Effector memory CD4-positive, alpha-beta T cell (primary cell): ENCODE results near the gene ARHGEF37.
"Not testable (repeated sequence)": the region's sequence is repeated elsewhere in the genome, so short reads cannot be mapped to it uniquely, and the experiment has no call there.

ENCODE experiments used
- DNase-seq, 3 donors: peaks; one replicate each; pipeline ENCODE4 v3.0.0-alpha.2; 2020
- H3K27ac ChIP-seq: 2 replicates; pipeline ENCODE4 v1.7.0; 2013; ENCODE audit warnings: mild to moderate bottlenecking, low read length, moderate library complexity; ENCODE audit not compliant: insufficient read depth, poor library complexity, severe bottlenecking
- H3K27me3 ChIP-seq: replicated peaks from 2 replicates; pipeline ENCODE4 v1.7.0; 2013; ENCODE audit warnings: mild to moderate bottlenecking, low read length; ENCODE audit not compliant: insufficient read depth, control insufficient read depth, poor library complexity, severe bottlenecking
- H3K36me3 ChIP-seq: 2 replicates; pipeline ENCODE4 v1.7.0; 2013; ENCODE audit warnings: mild to moderate bottlenecking, low read length, moderate library complexity; ENCODE audit not compliant: control insufficient read depth, insufficient read depth
- H3K4me1 ChIP-seq: 2 replicates; pipeline ENCODE4 v1.7.0; 2013; ENCODE audit warnings: low read length, mild to moderate bottlenecking; ENCODE audit not compliant: control insufficient read depth, insufficient read depth, poor library complexity, severe bottlenecking
- H3K4me3 ChIP-seq: 2 replicates; pipeline ENCODE4 v1.7.0; 2013; ENCODE audit warnings: low read length, low read depth, mild to moderate bottlenecking; ENCODE audit not compliant: insufficient read depth, poor library complexity, severe bottlenecking
- H3K9me3 ChIP-seq: 2 replicates; pipeline ENCODE4 v1.7.0; 2013; ENCODE audit warnings: mild to moderate bottlenecking, low read length, moderate library complexity; ENCODE audit not compliant: control insufficient read depth

Gene ARHGEF37

DNA sequence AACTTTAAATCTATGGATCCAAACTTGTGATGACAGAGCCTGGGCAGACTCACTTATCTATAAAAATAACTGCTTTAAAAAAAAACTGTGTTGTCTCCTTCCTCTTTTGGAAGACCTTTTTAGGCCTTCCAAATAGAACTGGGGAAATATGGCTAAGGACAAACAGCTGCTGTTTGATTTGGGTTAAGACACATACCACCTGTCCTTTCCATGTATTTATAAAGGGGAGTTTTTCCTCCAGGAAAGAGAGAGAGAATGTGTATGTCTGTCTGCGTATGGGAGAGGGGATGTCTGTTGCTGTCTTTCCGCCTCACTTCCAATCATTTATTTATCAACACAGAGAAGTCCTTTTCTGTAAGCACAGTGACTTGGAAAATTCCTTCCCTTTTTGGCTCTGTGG is 2.8 kb downstream of the ARHGEF37 start:
- no peak for DNase-seq

DNA sequence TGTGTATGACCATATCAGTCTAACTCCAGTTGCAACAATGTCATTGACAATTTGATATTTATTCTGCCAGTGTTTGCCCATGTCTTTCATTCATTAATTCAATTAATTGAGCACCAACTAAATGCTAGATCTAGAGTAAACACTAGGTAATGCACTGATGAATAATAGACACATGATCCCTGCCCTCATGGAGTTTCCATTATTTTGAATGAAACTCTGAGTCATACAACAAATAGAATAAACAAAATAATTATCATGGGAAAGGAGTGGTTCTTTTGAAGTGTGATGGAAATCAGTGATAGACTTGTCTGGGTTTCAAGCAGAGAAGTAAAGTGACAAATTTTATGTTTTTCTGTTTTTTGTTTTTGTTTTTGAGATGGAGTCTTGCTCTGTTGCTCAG is 4.6 kb downstream of the ARHGEF37 start:
- DNase-seq: no peak
- H3K36me3 ChIP-seq: no peaks in the 10 kb centered on the region
- H3K27me3 ChIP-seq: no peaks in the 10 kb centered on the region
- H3K4me3 ChIP-seq: no peak overlapping the region
- no peaks in the 10 kb centered on the region for H3K4me1 ChIP-seq
- H3K27ac ChIP-seq: no peak overlapping the region
- no peaks in the 10 kb centered on the region for H3K9me3 ChIP-seq

More for the DNA sequence above, 2.8 kb downstream of the ARHGEF37 start:
- Histone ChIP-seq H3K27ac (no peak overlapping the region), H3K4me1 (no peaks in the 10 kb centered on the region), H3K4me3 (no peak overlapping the region), H3K27me3 (no peaks in the 10 kb centered on the region), H3K36me3 (no peaks in the 10 kb centered on the region), H3K9me3 (no peaks in the 10 kb centered on the region)

DNA sequence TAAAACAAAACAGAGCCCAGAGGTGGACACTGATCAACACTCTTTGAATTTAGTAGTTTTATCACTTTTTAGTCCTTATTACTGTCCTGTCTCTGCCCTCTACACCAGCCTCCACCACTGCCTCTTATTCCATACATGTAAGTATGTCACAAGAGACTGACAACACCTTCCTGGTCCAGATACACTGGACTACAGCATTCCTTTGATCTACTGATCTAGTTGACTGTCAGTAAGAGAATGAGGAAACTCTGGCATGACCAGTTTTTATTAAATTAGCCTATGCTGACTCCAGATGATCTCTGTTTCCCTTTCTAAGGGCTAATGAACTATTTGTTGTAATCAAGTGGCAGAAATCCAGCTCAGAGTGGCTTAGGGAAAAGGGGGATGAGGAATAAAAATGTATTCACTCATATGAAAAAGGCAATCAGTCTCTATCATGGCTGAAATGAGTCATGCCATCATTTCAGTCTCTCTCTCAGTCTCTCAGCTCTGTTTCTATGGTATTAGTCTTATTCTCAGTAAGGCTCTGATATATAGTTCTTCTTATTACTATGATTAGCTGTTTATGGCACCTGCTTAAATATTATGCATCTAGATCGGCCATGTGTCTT is 5.5 kb downstream of the ARHGEF37 start:
- no peak for DNase-seq
- no peak overlapping the region for H3K27ac ChIP-seq

GRCh38 chr5:149588936-149589335 is 7.6 kb downstream of the ARHGEF37 start:
- DNase-seq: no peak
- H3K9me3 ChIP-seq: no peaks in the 10 kb centered on the region
- no peak overlapping the region for H3K4me3 ChIP-seq
- H3K4me1 ChIP-seq: no peaks in the 10 kb centered on the region
- H3K27me3 ChIP-seq: no peaks in the 10 kb centered on the region
- H3K36me3 ChIP-seq: no peaks in the 10 kb centered on the region
- no peak overlapping the region for H3K27ac ChIP-seq

More for the DNA sequence above, 5.5 kb downstream of the ARHGEF37 start:
- Histone ChIP-seq H3K36me3 (no peaks in the 10 kb centered on the region), H3K4me3 (no peak overlapping the region), H3K9me3 (no peaks in the 10 kb centered on the region), H3K4me1 (no peaks in the 10 kb centered on the region), H3K27me3 (no peaks in the 10 kb centered on the region)

DNA sequence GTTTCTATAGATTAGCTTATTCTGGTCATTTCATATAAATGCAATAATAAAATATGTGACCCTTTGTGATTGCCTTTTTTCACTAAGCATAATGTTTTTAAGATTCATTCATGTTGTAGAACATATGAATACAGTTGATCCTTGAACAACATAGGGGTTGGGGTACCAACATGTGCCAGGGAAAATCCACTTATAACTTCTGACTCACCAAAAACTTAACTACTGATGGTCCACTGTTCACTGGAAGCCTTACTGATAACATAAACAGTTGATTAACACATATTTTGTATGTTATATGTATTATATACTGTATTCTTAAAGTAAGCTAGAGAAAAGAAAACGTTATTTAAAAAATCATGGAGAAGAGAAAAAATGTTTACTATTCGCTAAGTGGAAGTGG is 12.1 kb downstream of the ARHGEF37 start:
- H3K4me1 ChIP-seq: no peaks in the 10 kb centered on the region
- DNase-seq: no peak
- no peak overlapping the region for H3K27ac ChIP-seq
- H3K36me3 ChIP-seq: no peaks in the 10 kb centered on the region
- no peak overlapping the region for H3K4me3 ChIP-seq
- H3K27me3 ChIP-seq: no peaks in the 10 kb centered on the region
- H3K9me3 ChIP-seq: no peaks in the 10 kb centered on the region

DNA sequence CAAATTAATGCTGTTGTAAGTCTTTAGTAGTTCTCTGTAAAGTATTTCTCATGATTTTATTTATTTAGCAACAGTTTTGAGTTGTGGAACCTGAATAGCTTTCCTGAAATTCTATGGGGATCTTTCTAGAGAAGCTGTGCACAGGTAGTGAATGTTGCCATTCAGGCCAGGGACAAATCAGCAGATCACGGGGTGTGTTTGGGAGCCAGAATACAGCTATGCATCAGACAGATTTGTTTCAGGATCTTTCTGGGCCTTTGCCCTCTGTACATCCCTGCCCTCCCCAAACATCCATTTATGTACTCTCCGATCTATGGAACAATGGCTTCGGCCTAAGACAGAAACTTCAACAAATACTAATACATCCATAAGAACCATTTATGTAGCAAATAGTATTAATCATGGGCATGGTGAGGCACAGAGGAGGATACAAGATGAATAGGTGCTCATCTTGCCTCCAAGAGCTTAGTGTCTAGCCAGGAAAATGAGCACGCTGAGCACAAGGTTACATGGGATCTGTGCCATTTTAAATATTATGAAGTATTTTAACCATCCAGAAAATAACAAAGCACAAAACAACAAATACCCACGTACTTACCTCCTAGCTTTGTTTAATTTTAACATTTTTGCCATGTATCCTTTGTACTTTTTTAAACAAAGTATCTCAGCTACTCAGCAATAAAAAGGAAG is 13.1 kb downstream of the ARHGEF37 start:
- H3K4me1 ChIP-seq: no peaks in the 10 kb centered on the region
- H3K36me3 ChIP-seq: no peaks in the 10 kb centered on the region
- DNase-seq: no peak
- no peak overlapping the region for H3K4me3 ChIP-seq
- no peaks in the 10 kb centered on the region for H3K27me3 ChIP-seq
- H3K9me3 ChIP-seq: no peaks in the 10 kb centered on the region
- no peak overlapping the region for H3K27ac ChIP-seq

DNA sequence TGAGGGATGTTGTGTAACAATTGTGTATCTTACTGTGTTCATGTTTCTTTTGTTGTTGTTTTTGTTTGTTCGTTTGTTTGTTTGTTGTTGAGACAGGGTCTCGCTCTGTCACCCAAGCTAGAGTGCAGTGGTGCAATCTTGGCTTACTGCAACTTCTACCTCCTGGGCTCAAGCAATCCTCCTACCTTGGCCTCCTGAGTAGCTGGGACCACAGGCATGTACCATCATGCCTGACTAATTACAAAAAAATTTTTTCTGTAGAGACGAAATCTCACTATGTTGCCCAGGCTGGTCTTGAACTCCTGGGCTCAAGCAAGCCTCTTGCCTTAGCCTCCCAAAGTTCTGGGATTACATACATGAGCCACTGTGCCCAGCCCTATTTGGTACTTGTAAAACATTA is 13.8 kb downstream of the ARHGEF37 start:
- not testable (repeated sequence) for H3K4me1 ChIP-seq, H3K27me3 ChIP-seq, DNase-seq, H3K4me3 ChIP-seq, H3K27ac ChIP-seq, H3K36me3 ChIP-seq, H3K9me3 ChIP-seq

DNA sequence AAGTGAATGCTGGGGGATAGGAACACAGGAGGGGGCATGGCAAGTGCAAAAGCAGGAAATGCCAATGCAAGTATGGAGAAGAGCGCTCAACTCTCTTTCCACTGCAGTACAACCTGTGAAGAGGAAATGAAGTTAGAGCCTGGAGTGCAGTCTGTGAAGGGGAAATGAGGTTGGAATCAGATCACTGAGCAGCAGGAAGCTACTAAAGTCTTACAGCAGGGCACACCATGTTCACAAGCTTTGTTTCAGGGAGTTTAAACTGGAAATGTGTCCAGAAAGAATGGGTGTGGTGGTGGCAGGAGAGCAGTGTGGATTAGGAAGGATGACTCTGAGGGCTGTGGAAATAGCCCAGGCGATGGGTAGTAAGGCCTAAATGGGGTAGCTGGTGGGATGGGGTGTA is 15.4 kb downstream of the ARHGEF37 start:
- DNase-seq: no peak
- H3K27ac ChIP-seq: no peak overlapping the region
- no peaks in the 10 kb centered on the region for H3K36me3 ChIP-seq
- no peaks in the 10 kb centered on the region for H3K9me3 ChIP-seq
- no peak overlapping the region for H3K4me3 ChIP-seq
- no peaks in the 10 kb centered on the region for H3K4me1 ChIP-seq
- no peaks in the 10 kb centered on the region for H3K27me3 ChIP-seq

DNA sequence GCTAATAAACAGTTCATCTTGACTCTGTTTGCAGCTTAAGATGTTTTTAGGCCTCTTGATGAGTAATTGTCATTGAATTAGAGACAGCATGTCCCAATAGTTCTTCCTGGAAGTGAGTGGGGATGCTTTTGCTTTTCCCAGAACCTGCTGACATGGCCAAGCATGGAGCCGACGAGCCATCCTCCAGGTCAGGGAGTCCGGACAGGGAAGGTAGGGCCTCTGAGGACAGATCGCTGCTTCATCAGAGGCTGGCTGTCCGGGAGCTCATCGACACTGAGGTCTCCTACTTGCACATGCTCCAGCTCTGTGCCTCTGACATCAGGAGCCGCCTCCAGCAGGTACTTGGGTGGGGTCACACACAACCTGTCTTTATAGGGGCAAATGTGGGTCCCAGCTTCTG is 16.3 kb downstream of the ARHGEF37 start:
- DNase-seq: no peak
- no peak overlapping the region for H3K27ac ChIP-seq
- H3K4me1 ChIP-seq: no peaks in the 10 kb centered on the region
- H3K9me3 ChIP-seq: no peaks in the 10 kb centered on the region
- H3K4me3 ChIP-seq: no peak overlapping the region
- no peaks in the 10 kb centered on the region for H3K27me3 ChIP-seq
- no peaks in the 10 kb centered on the region for H3K36me3 ChIP-seq

GRCh38 chr5:149598234-149598633 is 16.9 kb downstream of the ARHGEF37 start:
- H3K27me3 ChIP-seq, H3K27ac ChIP-seq, DNase-seq: not testable (repeated sequence)

More at GRCh38 chr5:149598234-149598633, 16.9 kb downstream of the ARHGEF37 start:
- not testable (repeated sequence) for H3K36me3 ChIP-seq, H3K9me3 ChIP-seq, H3K4me1 ChIP-seq, H3K4me3 ChIP-seq
